ENCODE measurements around the gene TECTA. TPM values are rescaled to one million over a fixed set of nuclear protein-coding genes. Genes with fewer than 3 reads are reported as not detected.

Gene TECTA
- polyA plus RNA-seq, 1 of the 3 experiments (the other 2 are of a cell fraction) = 0.58 TPM

- TF ChIP-seq PBX3 (IDR thresholded peaks at IDR 0.05) = no peak
These were observed 34.4 kb upstream of the TECTA start (continued) for GRCh38 chr11:121066623-121067022.

GRCh38 chr11:121067026-121067425 lies 34.0 kb upstream of the TECTA start:
- Histone ChIP-seq H3K4me1 (ENCODE audit: control insufficient read depth in 1 of 2, insufficient read depth in 2 of 2, low read depth in 1 of 2, low read length in 1 of 2) (peaks cover 0 to 6% of the 10 kb centered on the region in 2 experiments; a peak in 2 of 4 replicates), H3K9ac (no peak overlapping the region), H3K9me2 (no peaks in the 10 kb centered on the region), H4K20me1 (ENCODE audit: insufficient read depth) (no peaks in the 10 kb centered on the region), H3K27me3 (ENCODE audit: insufficient read depth) (no peaks in the 10 kb centered on the region), H3K36me3 (replicated peaks in 1 of 2; ENCODE audit: control insufficient read depth in 1 of 2, insufficient read depth in 2 of 2, low read length in 1 of 2) (peaks cover 54 to 61% of the 10 kb centered on the region in 2 experiments), H3F3A (replicated peaks; ENCODE audit: insufficient read depth) (peaks cover 3% of the 10 kb centered on the region), H3K9me3 (no peaks in the 10 kb centered on the region), H2AFZ (ENCODE audit: low read depth) (no peak overlapping the region), H3K79me2 (ENCODE audit: insufficient read depth) (no peaks in the 10 kb centered on the region), H3K27ac (ENCODE audit: low read depth in 2 of 2, low read length in 1 of 2) (peak overlapping the region in 1 of 2 experiments; percentile 62; a peak in 2 of 4 replicates), H3K4me2 (no peak overlapping the region), H3K4me3 (ENCODE audit: low read depth in 2 of 2, low read length in 1 of 2) (no peak overlapping the region)
- CTCF ChIA-PET = interaction anchor here (1.1 to 1.9 kb wide), 5 partner anchors 10 to 44 kb away, joined by 3 to 5 read pairs (median 4); no protein-coding TSS in a partner anchor
- WGBS (ENCODE audit: low lambda C conversion rate) = 93% methylated on average over 3 of the region's 3 CpGs
- POLR2A ChIA-PET = no interaction called here
- no peak for DNase-seq
- no peak for TF ChIP-seq GATA2 (CRISPR knock-in tag; IDR thresholded peaks at IDR 0.05)
- TF ChIP-seq PBX3 (IDR thresholded peaks at IDR 0.05) = no peak
- TF ChIP-seq NFIC (IDR thresholded peaks at IDR 0.05; ENCODE audit: borderline replicate concordance) = no peak
- TF ChIP-seq USF1 (IDR thresholded peaks at IDR 0.05; ENCODE audit: borderline replicate concordance, low read depth) = no peak
- no peak for TF ChIP-seq NRF1 (IDR thresholded peaks at IDR 0.05; ENCODE audit: low read depth, low read length)
- no peak for TF ChIP-seq ZBTB33 (IDR thresholded peaks at IDR 0.05; ENCODE audit: borderline replicate concordance, low read depth)
- no peak for TF ChIP-seq IRF3 (IDR thresholded peaks at IDR 0.05; ENCODE audit: low read depth, low read length)
- TF ChIP-seq MAX (IDR thresholded peaks at IDR 0.05; ENCODE audit: low read depth) = no peak
- TF ChIP-seq EZH2phosphoT487 (IDR thresholded peaks at IDR 0.05; ENCODE audit: borderline replicate concordance, low read depth) = no peak
- TF ChIP-seq RXRA (IDR thresholded peaks at IDR 0.05; ENCODE audit: borderline replicate concordance, low read depth) = no peak
- no peak for TF ChIP-seq RAD21 (IDR thresholded peaks at IDR 0.05; ENCODE audit: low read length)
- TF ChIP-seq USF2 (IDR thresholded peaks at IDR 0.05; ENCODE audit: borderline replicate concordance, low read depth, low read length) = no peak
- TF ChIP-seq TAF1 (IDR thresholded peaks at IDR 0.05; ENCODE audit: borderline replicate concordance, low read depth, low read length) = no peak
- no peak for TF ChIP-seq FOXJ3 (CRISPR knock-in tag; IDR thresholded peaks at IDR 0.05)
- TF ChIP-seq TEAD4 (IDR thresholded peaks at IDR 0.05; ENCODE audit: borderline replicate concordance, insufficient read depth) = no peak
- TF ChIP-seq SIN3A (IDR thresholded peaks at IDR 0.05; ENCODE audit: borderline replicate concordance, low read depth, low read length) = no peak
- no peak for TF ChIP-seq RCOR1 (IDR thresholded peaks at IDR 0.05; ENCODE audit: low read length)
